Testis (tissue), 3 donors: ENCODE measurements around the gene AP2M1. TPM values are rescaled to one million over a fixed set of nuclear protein-coding genes. Genes with fewer than 3 reads are reported as not detected.
"Not testable (repeated sequence)": the region's sequence is repeated elsewhere in the genome, so short reads cannot be mapped to it uniquely, and the experiment has no call there.

Source experiments
- DNase-seq: peaks from one replicate; pipeline ENCODE4 v3.0.0-alpha.2; 2019
- H3K27ac ChIP-seq, 2 donors: fragments of 200-600 bp; sonication (generic); one replicate each; pipeline ENCODE4 v1.5.1; 2019
- H3K27me3 ChIP-seq: fragments of 200-600 bp; sonication (generic); one replicate; pipeline ENCODE4 v1.5.1; 2019
- H3K36me3 ChIP-seq: fragments of 200-600 bp; sonication (generic); one replicate; pipeline ENCODE4 v1.5.1; 2017; ENCODE audit warnings: low read depth; ENCODE audit errors: missing control alignments
- H3K4me1 ChIP-seq: fragments of 200-600 bp; sonication (generic); one replicate; pipeline ENCODE4 v1.5.1; 2019
- H3K4me3 ChIP-seq, 2 donors: fragments of 200-600 bp; sonication (generic); one replicate each; pipeline ENCODE4 v1.5.1; 2017 to 2019
- H3K9me3 ChIP-seq: fragments of 200-600 bp; sonication (generic); one replicate; pipeline ENCODE4 v1.5.1; 2017
- CTCF ChIP-seq, 3 experiments: fragments of 450-650 bp in 2 of 3; fragments of 200-600 bp in 1 of 3; sonication (generic) in 1 of 3; IDR thresholded peaks; one replicate each; pipeline ENCODE4 v1.5.1; 2016 to 2019; ENCODE audit warnings: antibody characterized with exemption in 3 of 3, mild to moderate bottlenecking in 2 of 3, moderate library complexity in 1 of 3
- POLR2A ChIP-seq: fragments of 450-650 bp; IDR thresholded peaks from one replicate; pipeline ENCODE4 v1.6.1; 2017; ENCODE audit warnings: antibody characterized with exemption, mild to moderate bottlenecking, moderate library complexity
- WGBS, 2 donors: methylation state at CpG; one replicate each; pipeline ENCODE4 v1.1.5; 2018; 5-methylcytosine and 5-hydroxymethylcytosine counted together
- intact Hi-C: fragments of 100-400 bp; cut with DNase I; formaldehyde crosslinking; loops from one replicate; pipeline ENCODE4 v1.15.1; 2023; ENCODE audit warnings: low total_unique reads
- polyA plus RNA-seq: library from polyadenylated mRNA; stranded (reverse); fragments of 350-450 nt; fragmentation: Illumina TruSeq; extraction: RNeasy Lipid Tissue Mini Kit (QIAGEN cat#74804); gene quantifications from one replicate; pipeline ENCODE4 v1.2.3, GENCODE V29; 2014; ENCODE audit warnings: low read depth, low replicate concordance; ENCODE audit not compliant: insufficient read depth
- total RNA-seq, 2 donors: library from RNA; depleted of rRNA; stranded (reverse); fragments of >200 nt; gene quantifications; one replicate each; pipeline ENCODE4 v1.2.3, GENCODE V29; 2016

Gene AP2M1
- total and polyA plus RNA-seq, 3 donors from 2014 or later = 238 to 346 (median 334) TPM

GRCh38 chr3:184145751-184146270, 28.8 kb upstream of the AP2M1 start:
- Histone ChIP-seq H3K9me3 (no peaks in the 10 kb centered on the region), H3K36me3 (no peaks in the 10 kb centered on the region), H3K4me3 (no peak overlapping the region), H3K4me1 (no peaks in the 10 kb centered on the region), H3K27me3 (no peaks in the 10 kb centered on the region), H3K27ac (no peak overlapping the region)
- no peak for TF ChIP-seq POLR2A
- no peak for TF ChIP-seq CTCF (IDR thresholded peaks at IDR 0.05)
- 88 to 94% methylated on average over 8 of the region's 8 CpGs for WGBS, 2 donors
- intact Hi-C loops = loop anchor here (10.0 kb wide), 1 partner anchor 89 kb away; no protein-coding TSS in a partner anchor
- DNase-seq = no peak

GRCh38 chr3:184148076-184148475, 26.6 kb upstream of the AP2M1 start:
- TF ChIP-seq POLR2A = no peak
- TF ChIP-seq CTCF (IDR thresholded peaks at IDR 0.05) = no peak
- intact Hi-C loops = loop anchor here (10.0 kb wide), 1 partner anchor 87 kb away; no protein-coding TSS in a partner anchor
- Histone ChIP-seq H3K4me1 (no peaks in the 10 kb centered on the region), H3K4me3 (no peak overlapping the region), H3K36me3 (no peaks in the 10 kb centered on the region), H3K27ac (no peak overlapping the region), H3K9me3 (no peaks in the 10 kb centered on the region), H3K27me3 (no peaks in the 10 kb centered on the region)
- DNase-seq = no peak
- 86 to 89% methylated on average over 3 of the region's 3 CpGs for WGBS, 2 donors

GRCh38 chr3:184149123-184149522, 25.5 kb upstream of the AP2M1 start:
- Histone ChIP-seq H3K36me3 (no peaks in the 10 kb centered on the region), H3K27ac (no peak overlapping the region), H3K4me3 (no peak overlapping the region), H3K9me3 (no peaks in the 10 kb centered on the region), H3K4me1 (no peaks in the 10 kb centered on the region), H3K27me3 (no peaks in the 10 kb centered on the region)
- TF ChIP-seq POLR2A = no peak
- no peak for TF ChIP-seq CTCF (IDR thresholded peaks at IDR 0.05)
- intact Hi-C loops = loop anchor here (10.0 kb wide), 1 partner anchor 86 kb away; no protein-coding TSS in a partner anchor
- DNase-seq = no peak
- 96 to 98% methylated on average over 6 of the region's 6 CpGs for WGBS, 2 donors

- H3K27ac ChIP-seq, H3K4me1 ChIP-seq, H3K4me3 ChIP-seq, H3K36me3 ChIP-seq, H3K27me3 ChIP-seq, DNase-seq, H3K9me3 ChIP-seq: not testable (repeated sequence)
- intact Hi-C loops = loop anchor here (10.0 kb wide), 1 partner anchor 85 kb away; no protein-coding TSS in a partner anchor
- 68 to 70% methylated on average over 6 of the region's 6 CpGs for WGBS, 2 donors
These were observed 24.9 kb upstream of the AP2M1 start for GRCh38 chr3:184149770-184150169.

GRCh38 chr3:184154885-184155643, 19.6 kb upstream of the AP2M1 start, which contains the start of gene DVL3:
Gene DVL3 (plus strand): TSS chr3:184155377. CDS start chr3:184155636, 259 bp downstream.
- H3K27me3 ChIP-seq = no peaks in the 10 kb centered on the region
- H3K27ac ChIP-seq = peak within 1 kb of the TSS; percentile 88 to 92
- intact Hi-C loops = no loop called here
- no peaks in the 10 kb centered on the region for H3K9me3 ChIP-seq
- DNase-seq = peak; percentile 69
- no peak for TF ChIP-seq POLR2A
- TF ChIP-seq CTCF (IDR thresholded peaks at IDR 0.05) = no peak
- peaks cover 22% of the 10 kb centered on the region for H3K4me1 ChIP-seq
- H3K36me3 ChIP-seq = no peaks in the 10 kb centered on the region
- H3K4me3 ChIP-seq = peak within 1 kb of the TSS; percentile 82 to 92
- WGBS, 2 donors = 0 to 1% methylated on average over 10 to 77 of the region's 84 CpGs
